ENCODE results near the gene PNMT. TPM values are rescaled to one million over a fixed set of nuclear protein-coding genes. Genes with fewer than 3 reads are reported as not detected.
A peak's percentile ranks its signal among the peaks of the same experiment; 100 is the strongest.

Gene PNMT
- total RNA-seq, 6 experiments from 2014 or later, result 0.37 TPM; not detected in 4

DNA sequence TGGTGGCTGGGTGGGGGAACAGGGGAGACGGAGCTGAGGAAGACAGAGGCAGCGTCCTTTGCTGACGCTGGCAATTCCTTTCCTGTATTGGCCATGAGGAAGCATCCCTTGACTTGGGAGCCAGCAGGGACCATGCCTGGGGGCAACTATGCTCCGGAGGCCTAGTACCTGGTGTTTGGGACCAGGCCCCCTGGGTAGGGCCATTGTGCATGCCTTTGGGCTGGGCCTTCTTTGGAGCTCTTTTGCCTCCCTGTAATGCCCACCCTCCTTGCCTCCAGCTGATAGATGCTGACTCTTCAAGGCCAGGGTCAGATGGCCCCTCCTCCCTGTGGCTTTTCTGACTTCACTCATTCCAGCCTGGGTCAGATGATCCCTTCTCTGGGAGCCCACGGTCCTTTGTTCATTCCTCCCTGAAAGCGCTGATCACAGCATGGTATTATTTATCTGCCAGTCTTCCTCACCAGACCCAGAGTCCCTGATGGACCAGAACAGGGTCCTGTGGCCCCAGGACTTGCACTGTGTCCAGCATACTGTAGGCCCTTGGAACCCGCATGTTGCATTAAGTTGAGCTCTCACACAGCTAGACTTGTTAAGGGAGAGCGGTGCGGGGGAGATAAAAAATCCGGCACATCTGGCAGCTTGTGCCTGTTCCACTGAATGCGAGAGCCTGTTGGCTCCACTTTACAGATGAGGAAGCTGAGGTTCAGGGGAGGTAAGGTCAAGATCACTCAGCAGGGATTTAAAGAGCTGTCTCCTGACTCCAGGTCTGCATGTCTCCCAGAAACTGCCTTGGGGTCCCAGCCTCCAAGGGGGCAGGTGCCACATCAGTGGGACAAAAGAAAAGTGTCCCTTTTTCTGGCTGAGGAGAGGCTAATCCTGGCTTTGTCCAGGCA lies 28.4 kb upstream of the PNMT start:
- ATAC-seq (no peak), DNase-seq (no peak)
- WGBS (ENCODE audit: insufficient coverage, low coverage, low lambda C conversion rate, missing lambda C conversion rate), result 76% methylated on average over 4 of the region's 11 CpGs
- Histone ChIP-seq H3K9me3 (no peaks in the 10 kb centered on the region), H3K4me3 (no peak overlapping the region), H3K27me3 (no peaks in the 10 kb centered on the region), H3K4me1 (peaks cover 0 to 17% (median 7%) of the 10 kb centered on the region in 4 donors), H3K27ac (no peak overlapping the region), H3K36me3 (no peaks in the 10 kb centered on the region)
- TF ChIP-seq POLR2A (IDR thresholded peaks at IDR 0.05), result no peak
- no peak for TF ChIP-seq CTCF (IDR thresholded peaks at IDR 0.05)
- intact Hi-C loops (cut with DNase I), result loop anchor here in 1 of 2 donors (10.0 kb wide), 1 partner anchor 105 kb away; no protein-coding TSS in a partner anchor

GRCh38 chr17:39640591-39641031 lies 27.6 kb upstream of the PNMT start:
- WGBS (ENCODE audit: insufficient coverage, low coverage, low lambda C conversion rate, missing lambda C conversion rate), result 53% methylated on average over 3 of the region's 4 CpGs
- ATAC-seq (no peak), DNase-seq (no peak)
- intact Hi-C loops (cut with DNase I), result no loop called here
- Histone ChIP-seq H3K4me1 (peaks cover 0 to 17% (median 7%) of the 10 kb centered on the region in 4 donors), H3K9me3 (no peaks in the 10 kb centered on the region), H3K4me3 (no peak overlapping the region), H3K27me3 (no peaks in the 10 kb centered on the region), H3K27ac (no peak overlapping the region), H3K36me3 (no peaks in the 10 kb centered on the region)
- TF ChIP-seq CTCF (IDR thresholded peaks at IDR 0.05) (no peak), POLR2A (IDR thresholded peaks at IDR 0.05) (no peak)

GRCh38 chr17:39641097-39641496 lies 27.2 kb upstream of the PNMT start:
- TF ChIP-seq POLR2A (IDR thresholded peaks at IDR 0.05), result no peak
- no peak for TF ChIP-seq CTCF (IDR thresholded peaks at IDR 0.05)
- H3K36me3 ChIP-seq, result no peaks in the 10 kb centered on the region
- H3K27ac ChIP-seq, result no peak overlapping the region
- H3K27me3 ChIP-seq, result no peaks in the 10 kb centered on the region
- no peak overlapping the region for H3K4me3 ChIP-seq
- no peaks in the 10 kb centered on the region for H3K9me3 ChIP-seq
- WGBS (ENCODE audit: insufficient coverage, low coverage, low lambda C conversion rate, missing lambda C conversion rate), result 100% methylated on average over 3 of the region's 4 CpGs
- intact Hi-C loops (cut with DNase I), result no loop called here
- no peak for ATAC-seq
- no peak for DNase-seq
- H3K4me1 ChIP-seq, result peaks cover 0 to 16% (median 7%) of the 10 kb centered on the region in 4 donors

GRCh38 chr17:39641883-39642282 lies 26.4 kb upstream of the PNMT start:
- peaks cover 0 to 10% (median 3%) of the 10 kb centered on the region in 4 donors for H3K4me1 ChIP-seq
- H3K27me3 ChIP-seq, result no peaks in the 10 kb centered on the region
- DNase-seq (no peak), ATAC-seq (peak in 3 of 4 donors; percentile 5 to 23 (median 6))
- WGBS (ENCODE audit: insufficient coverage, low coverage, low lambda C conversion rate, missing lambda C conversion rate), result 64% methylated on average over 6 of the region's 7 CpGs
- no peak for TF ChIP-seq CTCF (IDR thresholded peaks at IDR 0.05)
- no peak overlapping the region for H3K4me3 ChIP-seq
- no peak overlapping the region for H3K27ac ChIP-seq
- intact Hi-C loops (cut with DNase I), result no loop called here
- H3K36me3 ChIP-seq, result no peaks in the 10 kb centered on the region
- H3K9me3 ChIP-seq, result no peaks in the 10 kb centered on the region

All from right lobe of liver (tissue), 6 donors.